GOT3 (cell line): ENCODE results near the gene HEYL.

Source experiments
- DNase-seq: peaks from one replicate; lab custom pipeline; 2025; ENCODE audit warnings: mixed read lengths; lab: John Stamatoyannopoulos, UW

The HEYL gene

DNA sequence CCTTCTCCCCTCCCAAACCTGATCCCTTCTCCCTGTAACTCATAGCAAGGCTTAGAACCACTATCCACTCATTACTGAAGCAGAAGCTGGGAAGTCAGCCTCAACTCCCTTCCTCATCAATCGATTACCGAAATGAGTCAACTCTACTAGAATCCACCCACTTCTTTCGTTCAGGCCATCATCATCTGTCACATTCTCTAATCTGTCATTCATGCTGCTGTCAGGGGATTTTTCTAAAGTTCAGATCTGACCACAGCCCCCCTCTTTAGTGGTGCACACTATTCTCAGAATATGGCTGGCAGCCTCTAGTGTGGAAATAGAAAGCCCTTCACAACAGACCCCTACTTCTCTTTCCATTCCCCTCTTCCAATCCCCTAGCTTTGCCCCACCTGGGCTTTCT, 27.3 kb upstream of the HEYL start:
- no peak for DNase-seq

DNA sequence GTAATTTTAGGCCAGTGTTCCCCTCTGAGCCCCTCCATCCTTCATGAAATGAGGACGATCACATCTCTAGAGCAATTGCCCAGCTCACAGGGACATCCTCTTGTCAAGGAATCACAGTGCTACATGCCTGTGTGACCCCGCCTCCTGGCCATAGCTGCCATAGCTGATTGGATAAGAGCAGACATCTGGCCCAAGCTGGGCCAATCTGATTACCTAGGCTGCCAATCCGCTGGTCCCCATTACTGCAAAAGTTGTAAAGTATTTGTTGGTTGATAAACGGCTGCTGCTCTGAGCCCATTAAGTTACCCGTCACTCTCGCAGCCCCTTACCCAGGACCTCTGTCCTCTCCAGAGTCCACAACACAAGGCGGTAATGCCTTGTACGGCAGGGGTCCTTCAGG, 24.1 kb upstream of the HEYL start:
- no peak for DNase-seq

DNA sequence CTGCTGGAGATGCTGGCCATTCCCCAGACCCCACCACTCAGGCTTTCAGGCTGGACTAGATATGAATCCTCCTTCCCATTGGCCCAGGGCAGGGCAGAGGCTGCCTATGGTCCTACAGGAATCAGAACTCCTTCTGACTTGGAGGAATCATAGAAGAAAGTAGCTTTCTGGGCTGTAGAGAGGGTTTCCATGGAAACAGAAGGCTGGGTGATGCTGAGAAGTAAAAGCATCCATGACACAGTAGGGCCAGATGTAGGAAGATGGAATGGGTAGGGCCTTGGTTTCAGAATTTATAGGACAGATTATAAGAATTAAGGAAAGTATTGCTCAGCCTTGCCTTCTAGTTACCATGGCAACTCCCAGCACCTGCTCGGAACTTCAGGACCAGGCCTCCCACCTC, 23.4 kb upstream of the HEYL start:
- DNase-seq: no peak

- DNase-seq: no peak
These were observed 20.1 kb upstream of the HEYL start for GRCh38 chr1:39659538-39659937.

GRCh38 chr1:39659110-39659509, 19.7 kb upstream of the HEYL start:
- DNase-seq: no peak

DNA sequence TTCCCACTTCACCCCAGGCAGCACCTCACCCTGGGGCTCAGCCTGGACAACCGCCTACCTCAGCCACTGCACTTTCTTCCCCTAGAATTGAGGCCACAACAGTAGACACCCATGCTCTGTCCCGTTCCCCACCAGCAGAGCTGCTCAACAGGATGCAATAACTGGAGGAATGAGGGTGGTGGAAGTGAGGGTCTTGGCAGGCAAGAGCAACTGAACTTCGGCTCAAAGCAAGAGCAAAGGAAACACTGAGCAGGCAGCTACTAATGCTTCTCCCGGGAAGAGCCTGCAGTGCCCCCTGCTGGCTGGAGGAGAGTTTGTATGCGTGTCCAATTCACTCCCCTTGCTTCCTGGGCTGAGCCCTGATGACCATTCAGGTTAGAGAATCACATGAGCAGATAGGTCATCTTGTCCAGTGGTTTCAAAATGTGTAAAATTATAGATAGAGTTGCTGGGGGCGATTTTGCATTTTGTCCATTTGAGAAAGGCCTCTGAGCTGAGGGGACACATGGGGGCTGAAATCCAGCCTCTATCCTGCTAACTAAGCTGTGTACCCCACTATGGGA, 18.6 kb upstream of the HEYL start:
- DNase-seq: peak; percentile 27

- no peak for DNase-seq
These were observed 18.0 kb upstream of the HEYL start for GRCh38 chr1:39657402-39657801.

DNA sequence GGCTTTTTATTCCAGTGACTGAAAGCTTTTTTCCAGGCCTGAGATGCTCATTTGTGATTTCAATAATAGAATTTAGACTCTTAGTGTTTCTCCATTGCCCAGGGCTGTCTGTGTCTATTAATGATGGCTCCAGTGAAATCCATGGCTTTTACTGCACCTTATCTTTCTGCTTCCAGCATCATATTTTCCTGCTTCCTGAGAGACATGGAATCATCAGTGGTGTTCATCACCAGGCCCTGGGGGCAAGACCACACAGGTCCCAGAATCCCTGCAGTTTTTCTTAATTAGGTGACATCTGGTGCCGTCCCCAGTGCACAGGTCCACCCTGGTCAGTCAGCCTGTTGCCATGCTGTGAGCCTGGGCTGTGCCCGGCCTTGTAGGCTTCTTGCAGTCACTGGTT, 16.9 kb upstream of the HEYL start:
- no peak for DNase-seq

GRCh38 chr1:39655578-39656268, 16.3 kb upstream of the HEYL start:
- peak; percentile 22 for DNase-seq

DNA sequence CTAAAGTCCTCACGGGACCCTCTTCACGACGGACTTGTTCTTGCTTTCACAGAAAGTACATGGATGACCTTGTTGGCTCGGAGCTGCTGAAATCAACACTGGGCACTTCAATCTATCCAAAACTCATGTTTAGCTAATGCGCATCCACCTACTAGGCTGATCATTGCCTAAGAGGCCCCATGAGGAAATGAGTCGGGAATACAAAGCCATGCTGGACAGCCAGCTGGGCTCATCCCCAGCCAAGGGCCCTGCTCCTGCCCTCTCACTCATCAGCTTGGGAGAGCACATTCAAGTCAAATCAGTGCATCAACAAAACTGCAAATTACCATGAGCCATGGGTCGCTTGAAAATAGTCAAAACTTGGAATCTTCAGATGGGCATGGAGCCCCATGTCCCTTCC, 14.8 kb upstream of the HEYL start:
- no peak for DNase-seq

DNA sequence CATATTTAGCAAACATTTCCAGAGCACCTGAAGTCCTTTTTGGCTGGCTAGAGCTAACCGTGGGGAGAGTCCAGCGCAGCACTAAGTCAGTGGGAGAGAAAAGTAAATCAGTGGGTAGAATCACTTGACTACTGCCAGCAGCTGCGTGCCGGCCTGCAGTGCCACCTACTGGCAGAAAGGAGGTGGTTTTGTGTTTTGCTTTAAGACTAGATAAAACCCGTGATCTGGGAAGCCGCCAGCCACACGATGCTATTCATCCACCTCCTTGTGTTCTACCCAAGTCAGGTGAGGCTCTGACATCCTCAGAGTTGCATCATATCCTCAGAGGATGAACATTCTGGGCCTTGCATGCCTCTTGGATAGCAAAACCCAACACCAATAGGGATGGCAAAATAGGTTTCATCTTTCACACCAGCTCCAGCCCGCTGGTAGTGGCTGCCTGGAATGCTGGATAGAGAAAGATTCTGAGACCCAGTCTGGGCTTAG, 14.1 kb upstream of the HEYL start:
- peak; percentile 17 for DNase-seq

DNA sequence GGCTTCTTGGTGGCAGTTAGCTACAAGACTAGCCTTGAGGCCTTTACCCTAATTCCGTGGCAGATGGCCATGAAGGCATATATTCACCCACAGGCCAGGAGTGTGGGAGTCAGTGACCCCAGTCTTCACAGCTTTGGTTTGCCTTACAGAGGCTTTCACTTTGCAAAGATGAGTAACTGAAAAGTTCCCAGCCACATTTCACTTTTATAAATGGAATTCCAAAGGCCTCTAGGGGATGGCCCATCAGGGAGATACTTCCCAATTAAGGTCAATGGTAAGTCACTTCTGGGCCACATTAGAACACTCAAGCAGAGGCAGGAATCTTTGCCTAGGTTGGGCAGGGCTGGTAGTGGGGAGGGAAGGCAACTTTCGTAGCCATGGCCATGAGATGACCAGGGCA, 13.1 kb upstream of the HEYL start:
- no peak for DNase-seq

DNA sequence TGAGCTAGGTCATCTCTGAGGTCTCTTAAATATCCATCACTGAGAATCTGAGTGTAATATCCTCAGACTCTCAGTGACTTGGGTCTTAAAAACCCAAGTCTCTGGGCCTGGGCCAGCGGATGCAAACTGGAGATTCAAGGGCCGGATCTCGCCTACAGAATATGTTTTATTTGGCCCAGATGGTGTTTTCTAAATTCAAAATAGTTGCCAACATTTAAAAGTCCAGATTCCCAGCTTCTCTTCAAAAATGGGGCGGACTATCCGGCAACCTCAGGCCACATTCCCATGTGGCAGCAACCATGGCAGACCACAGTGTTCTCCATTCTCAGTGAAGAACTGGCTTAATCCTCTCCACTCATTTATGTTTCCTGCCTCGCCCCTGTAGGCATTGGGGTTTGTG, 12.7 kb upstream of the HEYL start:
- DNase-seq: no peak

DNA sequence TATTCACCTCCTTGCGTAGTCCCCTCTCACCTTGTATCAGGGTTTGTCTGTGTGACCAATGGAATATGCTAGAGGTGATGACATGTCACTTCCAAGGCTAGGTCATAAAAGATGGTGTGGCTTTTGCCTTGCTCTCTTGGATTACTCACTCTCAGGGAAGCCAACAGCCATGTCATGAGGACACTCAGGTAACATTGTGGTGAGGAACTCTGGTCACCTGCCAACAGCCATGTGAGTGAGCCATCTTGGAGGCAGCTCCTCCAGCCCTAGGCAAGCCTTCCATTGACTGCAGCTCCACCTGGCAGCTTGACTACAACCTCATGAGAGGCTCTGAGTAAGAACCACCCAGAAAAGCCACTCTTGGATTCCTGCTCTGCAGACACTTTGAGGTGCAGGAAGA, 11.0 kb upstream of the HEYL start:
- no peak for DNase-seq

DNA sequence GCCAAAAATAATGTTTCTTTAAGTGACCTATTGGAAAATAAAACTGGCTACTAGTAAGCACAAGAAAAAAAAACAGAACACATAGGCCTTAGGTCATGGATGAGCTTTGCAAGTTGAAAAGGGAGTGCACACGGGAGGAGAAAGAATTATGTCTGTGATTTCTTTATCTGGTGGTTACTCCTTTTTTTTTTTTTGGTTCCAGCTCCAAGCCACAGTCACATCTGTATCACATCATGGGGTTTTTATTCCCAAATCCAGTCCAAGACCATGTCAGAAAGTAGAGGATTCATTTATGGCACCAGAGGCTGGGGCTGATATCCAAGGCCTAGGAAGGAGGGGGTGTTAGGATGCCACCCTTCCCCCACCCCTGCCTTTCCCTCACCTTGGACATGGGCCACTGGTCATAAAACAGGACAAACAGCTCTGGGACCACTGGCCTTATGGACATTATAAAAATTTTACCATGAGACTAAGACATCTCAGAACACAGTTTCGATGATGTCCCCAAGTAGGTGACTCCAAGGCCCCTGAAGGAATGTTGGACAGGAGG, 10.3 kb upstream of the HEYL start:
- DNase-seq: no peak

DNA sequence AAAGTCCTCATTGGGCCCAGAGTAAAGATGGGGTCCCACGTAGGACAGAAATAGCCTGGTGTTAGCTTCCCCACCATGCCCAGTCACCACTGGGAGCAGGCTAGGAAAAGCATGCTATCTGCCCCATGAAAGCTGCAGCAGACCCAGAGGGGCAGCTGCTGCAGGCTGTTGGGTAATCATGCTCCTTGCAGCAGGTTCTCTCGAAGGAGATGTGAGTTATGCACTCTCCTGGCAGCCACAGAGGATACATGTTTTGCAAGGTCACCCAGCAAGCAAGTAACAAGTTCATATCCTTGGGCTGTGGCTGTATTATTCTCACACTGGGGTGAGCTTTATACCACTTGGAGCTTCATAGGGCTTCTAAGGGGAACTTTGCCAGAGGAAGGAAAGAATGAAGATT, 9.1 kb upstream of the HEYL start:
- DNase-seq: no peak

GRCh38 chr1:39647247-39647646, 7.8 kb upstream of the HEYL start:
- no peak for DNase-seq

GRCh38 chr1:39646232-39647081, 7.0 kb upstream of the HEYL start:
- DNase-seq: no peak

- no peak for DNase-seq
These were observed 6.1 kb upstream of the HEYL start for GRCh38 chr1:39645411-39646043.

DNA sequence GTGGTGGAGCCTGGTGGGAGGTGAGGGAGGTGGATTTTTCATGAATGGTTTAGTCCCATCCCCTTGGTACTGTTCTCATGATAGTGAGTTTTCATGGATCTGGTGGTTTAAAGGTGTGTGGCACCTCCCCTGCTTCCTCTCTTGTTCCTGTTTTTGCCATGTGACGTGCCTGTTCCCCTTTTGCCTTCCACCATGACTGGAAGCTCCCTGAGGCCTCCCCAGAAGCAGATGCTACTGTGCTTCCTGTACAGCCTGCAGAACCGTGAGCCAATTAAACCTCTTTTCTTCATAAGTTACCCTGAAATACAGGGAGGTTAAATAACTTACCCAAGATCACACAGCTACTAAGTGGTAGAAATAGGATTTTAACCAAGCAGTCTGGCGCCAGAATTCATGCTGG, 4.3 kb upstream of the HEYL start:
- DNase-seq: no peak

DNA sequence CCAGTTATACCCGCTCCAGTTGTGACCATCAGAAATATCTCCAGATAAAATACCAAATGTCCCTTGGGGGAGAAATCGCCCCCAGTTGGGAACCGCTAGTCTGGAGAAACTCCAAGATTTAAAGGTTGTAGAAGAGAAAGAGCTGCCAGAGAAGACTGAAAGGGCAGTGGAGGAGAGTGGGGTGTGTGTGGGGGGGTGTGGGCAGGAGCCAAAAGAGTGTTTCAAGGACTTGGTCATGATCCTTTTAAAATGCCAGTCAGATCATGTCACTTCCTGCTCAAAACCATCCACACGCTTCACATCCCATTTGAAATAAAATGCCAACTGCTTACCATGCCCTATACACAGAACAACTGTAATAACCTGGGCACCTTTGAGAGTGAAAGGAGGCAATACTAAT, 3.4 kb upstream of the HEYL start:
- DNase-seq: no peak

GRCh38 chr1:39640861-39641260, 1.4 kb upstream of the HEYL start:
- no peak for DNase-seq

DNA sequence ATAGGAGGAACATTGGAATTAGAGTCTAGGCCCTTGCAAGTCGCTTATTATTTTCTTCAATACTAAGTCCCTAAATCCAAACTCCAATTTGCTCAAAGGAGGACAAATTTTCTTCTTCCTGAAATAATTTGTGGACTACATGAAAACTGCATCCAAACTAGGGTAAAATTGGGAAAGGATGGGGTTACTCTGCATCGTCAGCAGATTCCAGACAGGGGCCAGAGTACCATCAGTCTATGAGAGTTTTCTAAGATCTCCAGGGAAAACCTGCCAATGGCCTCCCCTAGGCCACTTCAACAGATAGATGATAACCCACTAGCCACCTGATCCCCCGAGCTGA, 508 bp downstream of the HEYL start:
- DNase-seq: no peak
